Trophoblast cell (in vitro differentiated cells and primary cell): ENCODE results near the gene PAXX.

Experiments used
- DNase-seq, 2 donors: peaks; one replicate each; pipeline ENCODE4 v3.0.0-alpha.2; 2016
- H2AFZ ChIP-seq: 2 replicates; pipeline ENCODE4 v1.6.1; 2013; ENCODE audit warnings: low read length, moderate library complexity, mild to moderate bottlenecking; ENCODE audit not compliant: insufficient read depth, poor library complexity
- H2AK5ac ChIP-seq: 2 replicates; pipeline ENCODE4 v1.6.1; 2013; ENCODE audit warnings: mild to moderate bottlenecking, low read length
- H2BK120ac ChIP-seq: 2 replicates; pipeline ENCODE4 v1.6.1; 2013; ENCODE audit warnings: low read length, mild to moderate bottlenecking, moderate library complexity; ENCODE audit not compliant: insufficient read depth, poor library complexity
- H2BK12ac ChIP-seq: 2 replicates; pipeline ENCODE4 v1.6.1; 2013; ENCODE audit warnings: mild to moderate bottlenecking, low read length, moderate library complexity
- H2BK5ac ChIP-seq: 2 replicates; pipeline ENCODE4 v1.6.1; 2013; ENCODE audit warnings: low read length, low read depth, moderate library complexity, mild to moderate bottlenecking; ENCODE audit not compliant: poor library complexity
- H3K14ac ChIP-seq: 2 replicates; pipeline ENCODE4 v1.6.1; 2013; ENCODE audit warnings: mild to moderate bottlenecking, low read length
- H3K18ac ChIP-seq: 2 replicates; pipeline ENCODE4 v1.6.1; 2013; ENCODE audit warnings: mild to moderate bottlenecking, low read length
- H3K23ac ChIP-seq: 2 replicates; pipeline ENCODE4 v1.6.1; 2013; ENCODE audit warnings: low read length
- H3K27ac ChIP-seq: 2 replicates; pipeline ENCODE4 v1.5.1; 2013; ENCODE audit warnings: low read depth, mild to moderate bottlenecking, inconsistent platforms, low read length, moderate library complexity
- H3K27me3 ChIP-seq: 2 replicates; pipeline ENCODE4 v1.6.1; 2013; ENCODE audit warnings: inconsistent platforms, mild to moderate bottlenecking, low read length, moderate library complexity; ENCODE audit not compliant: insufficient read depth
- H3K36me3 ChIP-seq, 2 experiments: 1 replicate in 1 of 2; 2 replicates in 1 of 2; pipeline ENCODE4 v1.6.1; 2013; ENCODE audit warnings: low read length in 2 of 2, mild to moderate bottlenecking in 2 of 2, moderate library complexity in 1 of 2; ENCODE audit not compliant: insufficient read depth in 2 of 2, control insufficient read depth in 1 of 2
- H3K4ac ChIP-seq: 2 replicates; pipeline ENCODE4 v1.6.1; 2013; ENCODE audit warnings: low read depth, mild to moderate bottlenecking, low read length, moderate library complexity
- H3K4me1 ChIP-seq, 2 experiments: 1 replicate in 1 of 2; 2 replicates in 1 of 2; pipeline ENCODE4 v1.6.1; 2013; ENCODE audit warnings: low read length in 2 of 2, mild to moderate bottlenecking in 2 of 2, moderate library complexity in 1 of 2; ENCODE audit not compliant: insufficient read depth in 2 of 2, control insufficient read depth in 1 of 2
- H3K4me2 ChIP-seq: 2 replicates; pipeline ENCODE4 v1.6.1; 2013; ENCODE audit warnings: inconsistent platforms, mild to moderate bottlenecking, low read length, moderate library complexity
- H3K4me3 ChIP-seq: 2 replicates; pipeline ENCODE4 v1.5.1; 2013; ENCODE audit warnings: mild to moderate bottlenecking, low read depth, low read length, inconsistent platforms
- H3K79me1 ChIP-seq: one replicate; pipeline ENCODE4 v1.6.1; 2013; ENCODE audit warnings: low read length
- H3K79me2 ChIP-seq: 2 replicates; pipeline ENCODE4 v1.6.1; 2013; ENCODE audit warnings: low read length, mild to moderate bottlenecking; ENCODE audit not compliant: control insufficient read depth, insufficient read depth, poor library complexity
- H3K9ac ChIP-seq: 2 replicates; pipeline ENCODE4 v1.6.1; 2013; ENCODE audit warnings: mild to moderate bottlenecking, low read length
- H3K9me3 ChIP-seq: 2 replicates; pipeline ENCODE4 v1.6.1; 2013; ENCODE audit warnings: low read depth, mild to moderate bottlenecking, control low read depth, inconsistent platforms, low read length; ENCODE audit not compliant: insufficient read depth
- H4K12ac ChIP-seq: 2 replicates; pipeline ENCODE4 v1.6.1; 2013; ENCODE audit warnings: low read depth, mild to moderate bottlenecking, low read length, moderate library complexity
- H4K8ac ChIP-seq: 2 replicates; pipeline ENCODE4 v1.6.1; 2013; ENCODE audit warnings: low read depth, mild to moderate bottlenecking, low read length, moderate library complexity
- H4K91ac ChIP-seq: one replicate; pipeline ENCODE4 v1.6.1; 2013; ENCODE audit warnings: low read depth, mild to moderate bottlenecking, low read length, moderate library complexity
- WGBS: extraction: QIAGEN DNeasy Blood & Tissue Kit; methylation state at CpG from one replicate; pipeline ENCODE4 v1.1.7; 2013; ENCODE audit warnings: missing lambda C conversion rate; ENCODE audit not compliant: insufficient read length, insufficient coverage; ENCODE audit errors: extremely low coverage; 5-methylcytosine and 5-hydroxymethylcytosine counted together

The PAXX gene

GRCh38 chr9:137040568-137040967 is 48.3 kb downstream of the PAXX start:
- no peak overlapping the region for H2BK5ac ChIP-seq
- no CpG with 5 or more reads among the region's 23 CpGs for WGBS
- no peak overlapping the region for H3K18ac ChIP-seq
- no peak overlapping the region for H3K27ac ChIP-seq
- H3K9me3 ChIP-seq, result peaks cover 5% of the 10 kb centered on the region
- H4K8ac ChIP-seq, result no peak overlapping the region
- no peak overlapping the region for H2BK12ac ChIP-seq
- no peak overlapping the region for H2AK5ac ChIP-seq
- H3K27me3 ChIP-seq, result peaks cover 12% of the 10 kb centered on the region
- no peak overlapping the region for H3K9ac ChIP-seq
- no peak overlapping the region for H2AFZ ChIP-seq
- DNase-seq, result no peak
- no peak overlapping the region for H3K4ac ChIP-seq
- H3K23ac ChIP-seq, result no peak overlapping the region
- H3K36me3 ChIP-seq, result no peaks in the 10 kb centered on the region
- H3K4me3 ChIP-seq, result no peak overlapping the region
- H4K91ac ChIP-seq, result no peak overlapping the region
- H3K79me1 ChIP-seq, result no peaks in the 10 kb centered on the region
- no peak overlapping the region for H3K14ac ChIP-seq
- no peak overlapping the region for H4K12ac ChIP-seq
- H2BK120ac ChIP-seq, result no peak overlapping the region
- no peaks in the 10 kb centered on the region for H3K79me2 ChIP-seq
- H3K4me1 ChIP-seq, result peaks cover 3 to 6% of the 10 kb centered on the region in 2 experiments
- H3K4me2 ChIP-seq, result no peak overlapping the region

GRCh38 chr9:137041124-137041523 is 48.9 kb downstream of the PAXX start:
- no peak overlapping the region for H3K4ac ChIP-seq

GRCh38 chr9:137042751-137043727 is 50.8 kb downstream of the PAXX start:
- Histone ChIP-seq H3K18ac (no peak overlapping the region), H4K91ac (no peak overlapping the region), H3K14ac (no peak overlapping the region), H2AFZ (no peak overlapping the region), H3K79me1 (no peaks in the 10 kb centered on the region), H3K27me3 (peaks cover 24% of the 10 kb centered on the region), H3K9me3 (peaks cover 3% of the 10 kb centered on the region), H3K4me3 (no peak overlapping the region), H2AK5ac (no peak overlapping the region), H3K4me1 (peaks cover 9 to 14% of the 10 kb centered on the region in 2 experiments), H3K23ac (no peak overlapping the region), H3K4ac (no peak overlapping the region), H4K8ac (no peak overlapping the region), H2BK12ac (no peak overlapping the region), H3K36me3 (no peaks in the 10 kb centered on the region), H4K12ac (no peak overlapping the region), H3K27ac (no peak overlapping the region), H3K79me2 (no peaks in the 10 kb centered on the region), H3K4me2 (no peak overlapping the region), H3K9ac (no peak overlapping the region), H2BK5ac (no peak overlapping the region), H2BK120ac (no peak overlapping the region)
- no CpG with 5 or more reads among the region's 36 CpGs for WGBS
- DNase-seq, result no peak

More at GRCh38 chr9:137041124-137041523, 48.9 kb downstream of the PAXX start:
- peaks cover 18% of the 10 kb centered on the region for H3K27me3 ChIP-seq
- no peak overlapping the region for H3K9ac ChIP-seq
- no peak overlapping the region for H2AK5ac ChIP-seq
- H3K14ac ChIP-seq, result no peak overlapping the region
- no peak overlapping the region for H3K23ac ChIP-seq
- no peak overlapping the region for H4K91ac ChIP-seq
- no CpG with 5 or more reads among the region's 16 CpGs for WGBS
- no peaks in the 10 kb centered on the region for H3K79me1 ChIP-seq
- no peak overlapping the region for H2BK5ac ChIP-seq
- H3K36me3 ChIP-seq, result no peaks in the 10 kb centered on the region
- H3K79me2 ChIP-seq, result no peaks in the 10 kb centered on the region
- H3K9me3 ChIP-seq, result peaks cover 3% of the 10 kb centered on the region
- no peak overlapping the region for H3K4me3 ChIP-seq
- H4K8ac ChIP-seq, result no peak overlapping the region
- H3K4me1 ChIP-seq, result peaks cover 6 to 11% of the 10 kb centered on the region in 2 experiments
- no peak overlapping the region for H3K4me2 ChIP-seq
- DNase-seq, result no peak
- no peak overlapping the region for H2BK120ac ChIP-seq
- no peak overlapping the region for H2AFZ ChIP-seq
- no peak overlapping the region for H3K18ac ChIP-seq
- no peak overlapping the region for H2BK12ac ChIP-seq
- no peak overlapping the region for H3K27ac ChIP-seq
- no peak overlapping the region for H4K12ac ChIP-seq
